ENCODE results near the gene EMSY. TPM values are rescaled to one million over a fixed set of nuclear protein-coding genes. Genes with fewer than 3 reads are reported as not detected.

EMSY gene
- total RNA-seq, 1 experiment from 2014 or later = 29.3 TPM

GRCh38 chr11:76589477-76589876, 144.7 kb downstream of the EMSY start:
- H3K36me3 Mint-ChIP-seq (ENCODE audit: insufficient read depth in 1 of 3, low read depth in 3 of 3) = no peaks in the 10 kb centered on the region
- no peak overlapping the region for H3K27ac ChIP-seq (ENCODE audit: insufficient read length, low read depth, low read length)
- no peaks in the 10 kb centered on the region for H3K79me1 ChIP-seq (ENCODE audit: insufficient read depth, low read depth, low read length, poor library complexity, severe bottlenecking)
- no peak overlapping the region for H3K23ac ChIP-seq (ENCODE audit: insufficient read length, low read depth, low read length)
- no peak for DNase-seq
- peaks cover 0 to 7% of the 10 kb centered on the region in 2 experiments; a peak in 2 of 4 replicates for H3K4me1 Mint-ChIP-seq
- H3K9ac ChIP-seq (ENCODE audit: extremely low read depth, insufficient read length, low read length) = no peak overlapping the region
- H4K20me1 ChIP-seq (ENCODE audit: control insufficient read depth, insufficient read depth, insufficient read length) = no peaks in the 10 kb centered on the region
- no peak overlapping the region for H3T11ph ChIP-seq (ENCODE audit: low read length)
- no peak overlapping the region for H2AFZ ChIP-seq (ENCODE audit: low read length)
- no peaks in the 10 kb centered on the region for H3K4me1 ChIP-seq (ENCODE audit: insufficient read depth, low read length)
- peaks cover 2% of the 10 kb centered on the region; the same call in 1 of the 2 replicates for H3K27me3 Mint-ChIP-seq (ENCODE audit: low read depth)
- no peak overlapping the region for H2BK120ac ChIP-seq (ENCODE audit: low read depth, low read length, poor library complexity, severe bottlenecking)
- no peak overlapping the region for H2BK20ac ChIP-seq (ENCODE audit: low read depth, low read length, poor library complexity, severe bottlenecking)
- TF ChIP-seq CTCF (conservative IDR thresholded peaks at IDR 0.05) = no peak
- H3K79me2 ChIP-seq (ENCODE audit: insufficient read depth, low read length) = no peaks in the 10 kb centered on the region
- no CpG with 5 or more reads among the region's 10 CpGs for WGBS (ENCODE audit: extremely low coverage, insufficient read length, low lambda C conversion rate)
- H4K8ac ChIP-seq (replicated peaks; ENCODE audit: insufficient read length, low read depth, low read length) = no peak overlapping the region
- H3K56ac ChIP-seq (ENCODE audit: insufficient read length, low read depth, low read length) = no peak overlapping the region
- H3K4ac ChIP-seq (ENCODE audit: low read depth, low read length) = no peak overlapping the region
- no peaks in the 10 kb centered on the region for H3K9me3 ChIP-seq (ENCODE audit: control insufficient read depth, low read depth, low read length)
- H3K18ac ChIP-seq (ENCODE audit: insufficient read length, low read depth, low read length) = no peak overlapping the region
- no peak overlapping the region; a peak in 1 of 5 replicates for H3K4me3 Mint-ChIP-seq
- no peak overlapping the region for H2BK15ac ChIP-seq (ENCODE audit: low read depth, low read length)
- H2BK12ac ChIP-seq (ENCODE audit: insufficient read length, low read depth, low read length) = no peak overlapping the region
- H2BK5ac ChIP-seq (ENCODE audit: insufficient read length, low read length) = no peak overlapping the region
- peaks cover 0 to 5% of the 10 kb centered on the region in 2 experiments; a peak in 1 of 5 replicates for H3K9me3 Mint-ChIP-seq
- no peak overlapping the region for H3K14ac ChIP-seq (ENCODE audit: insufficient read depth, low read length)
- no peaks in the 10 kb centered on the region for H3K27me3 ChIP-seq (ENCODE audit: insufficient read depth, low read length)
- H3K4me2 ChIP-seq (ENCODE audit: insufficient read depth, insufficient read length, low read length) = no peak overlapping the region
- H4K5ac ChIP-seq (ENCODE audit: insufficient read length, low read depth, low read length) = no peak overlapping the region
- H3K23me2 ChIP-seq (ENCODE audit: insufficient read length, low read depth, low read length, poor library complexity, severe bottlenecking) = no peaks in the 10 kb centered on the region
- no peak overlapping the region for H2AK5ac ChIP-seq (ENCODE audit: insufficient read length, low read length)
- H4K91ac ChIP-seq (ENCODE audit: insufficient read length, low read depth, low read length) = no peak overlapping the region
- no peak overlapping the region for H3K27ac Mint-ChIP-seq

Measured in H9 (cell line).